Medulla oblongata (tissue), 1 donor: Measurements from ENCODE around the gene NUDT19.
"Not testable (repeated sequence)": the region's sequence is repeated elsewhere in the genome, so short reads cannot be mapped to it uniquely, and the experiment has no call there.

Experiments
- DNase-seq: peaks from one replicate; pipeline ENCODE4 v3.0.0-alpha.2; 2015; ENCODE audit errors: extremely low spot score

The NUDT19 gene

GRCh38 chr19:32708457-32708856 lies 16.8 kb downstream of the NUDT19 start:
- DNase-seq: no peak

- no peak for DNase-seq
These were observed 17.4 kb downstream of the NUDT19 start for GRCh38 chr19:32709032-32709431.

- no peak for DNase-seq
These were observed 20.1 kb downstream of the NUDT19 start for GRCh38 chr19:32711747-32712146.

GRCh38 chr19:32716203-32716602 lies 24.6 kb downstream of the NUDT19 start:
- DNase-seq: not testable (repeated sequence)

- DNase-seq: no peak
These were observed 25.9 kb downstream of the NUDT19 start for GRCh38 chr19:32717496-32717895.

GRCh38 chr19:32718286-32718685 lies 26.7 kb downstream of the NUDT19 start:
- DNase-seq: no peak

GRCh38 chr19:32719611-32720059 lies 28.0 kb downstream of the NUDT19 start, which contains the start of gene TDRD12:
TSS of gene TDRD12 (plus strand) at chr19:32719767. CDS start at chr19:32720073, 306 bp downstream.
- DNase-seq: no peak

- DNase-seq: no peak
These were observed 28.8 kb downstream of the NUDT19 start for GRCh38 chr19:32720216-32720935.

- DNase-seq: no peak
These were observed 29.3 kb downstream of the NUDT19 start for GRCh38 chr19:32720936-32721250.

- no peak for DNase-seq
These were observed 44.3 kb downstream of the NUDT19 start for GRCh38 chr19:32735936-32736335.

- DNase-seq: no peak
These were observed 51.4 kb downstream of the NUDT19 start for GRCh38 chr19:32743021-32743420.

- DNase-seq: no peak
These were observed 51.8 kb downstream of the NUDT19 start for GRCh38 chr19:32743447-32743846.

GRCh38 chr19:32744555-32745325 lies 53.1 kb downstream of the NUDT19 start:
- DNase-seq: no peak

- not testable (repeated sequence) for DNase-seq
These were observed 54.1 kb downstream of the NUDT19 start for GRCh38 chr19:32745594-32746251.

- not testable (repeated sequence) for DNase-seq
These were observed 55.1 kb downstream of the NUDT19 start for GRCh38 chr19:32746631-32747196.

GRCh38 chr19:32748497-32748896 lies 56.9 kb downstream of the NUDT19 start:
- DNase-seq: no peak

GRCh38 chr19:32748948-32749347 lies 57.3 kb downstream of the NUDT19 start:
- DNase-seq: no peak

GRCh38 chr19:32749361-32749760 lies 57.7 kb downstream of the NUDT19 start:
- DNase-seq: no peak

GRCh38 chr19:32750441-32751055 lies 58.9 kb downstream of the NUDT19 start:
- DNase-seq: peak; percentile 2

GRCh38 chr19:32751066-32751465 lies 59.4 kb downstream of the NUDT19 start:
- DNase-seq: no peak

GRCh38 chr19:32757189-32757588 lies 65.6 kb downstream of the NUDT19 start:
- DNase-seq: no peak
